Measurements from ENCODE around the gene DAAM2.

Gene DAAM2

DNA sequence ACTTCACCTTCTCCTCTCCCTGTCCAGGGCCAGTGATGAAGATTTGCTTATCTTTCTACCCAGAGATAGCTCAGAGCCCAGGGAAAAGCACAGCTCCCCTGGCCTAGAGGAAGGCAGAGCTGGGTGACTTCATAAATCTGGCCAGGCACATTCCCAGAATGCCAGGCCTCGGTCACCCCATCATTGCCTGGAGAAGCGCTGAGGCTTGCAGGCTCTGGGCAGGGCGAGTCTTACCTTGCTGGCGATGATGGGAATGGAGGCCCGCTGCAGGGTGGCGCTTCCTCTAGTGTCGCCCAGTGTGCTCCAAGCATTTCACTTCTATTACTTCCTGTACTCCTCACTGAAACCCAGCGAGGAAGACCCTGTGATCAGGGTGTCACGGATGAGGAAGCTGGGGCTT is 60.1 kb downstream of the DAAM2 start:
- DNase-seq (ENCODE audit: low spot score in 2 of 2): no peak
- Histone ChIP-seq H3K9me3 (no peaks in the 10 kb centered on the region), H3K36me3 (replicated peaks) (no peaks in the 10 kb centered on the region), H3K4me3 (no peak overlapping the region), H3K4me1 (no peaks in the 10 kb centered on the region), H3K27me3 (ENCODE audit: low read depth) (no peaks in the 10 kb centered on the region)
- in situ Hi-C loops (cut with MboI; ENCODE audit: low sequenced_read_pairs): no loop called here

DNA sequence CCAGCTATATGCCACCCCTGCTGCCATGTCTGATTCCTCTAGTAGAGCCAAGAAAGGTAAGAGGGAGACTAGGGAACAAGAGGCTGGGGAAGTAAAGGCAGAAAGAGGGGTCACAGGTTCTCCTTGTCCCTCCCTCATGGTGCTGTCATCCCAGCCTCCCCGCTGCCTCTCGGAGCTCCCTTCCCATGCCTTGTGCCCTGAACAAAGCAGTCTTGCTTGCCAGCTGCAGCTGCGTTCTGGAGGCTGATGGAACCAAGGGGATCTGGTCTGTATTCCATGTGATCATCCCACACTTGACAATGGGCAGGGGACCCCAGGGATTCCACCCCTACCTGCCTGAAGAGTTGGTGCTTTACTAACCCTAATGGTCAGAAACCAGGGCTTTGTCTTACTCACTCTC is 61.4 kb downstream of the DAAM2 start:
- DNase-seq (ENCODE audit: low spot score in 2 of 2): no peak
- no peaks in the 10 kb centered on the region for H3K9me3 ChIP-seq
- in situ Hi-C loops (cut with MboI; ENCODE audit: low sequenced_read_pairs): no loop called here

DNA sequence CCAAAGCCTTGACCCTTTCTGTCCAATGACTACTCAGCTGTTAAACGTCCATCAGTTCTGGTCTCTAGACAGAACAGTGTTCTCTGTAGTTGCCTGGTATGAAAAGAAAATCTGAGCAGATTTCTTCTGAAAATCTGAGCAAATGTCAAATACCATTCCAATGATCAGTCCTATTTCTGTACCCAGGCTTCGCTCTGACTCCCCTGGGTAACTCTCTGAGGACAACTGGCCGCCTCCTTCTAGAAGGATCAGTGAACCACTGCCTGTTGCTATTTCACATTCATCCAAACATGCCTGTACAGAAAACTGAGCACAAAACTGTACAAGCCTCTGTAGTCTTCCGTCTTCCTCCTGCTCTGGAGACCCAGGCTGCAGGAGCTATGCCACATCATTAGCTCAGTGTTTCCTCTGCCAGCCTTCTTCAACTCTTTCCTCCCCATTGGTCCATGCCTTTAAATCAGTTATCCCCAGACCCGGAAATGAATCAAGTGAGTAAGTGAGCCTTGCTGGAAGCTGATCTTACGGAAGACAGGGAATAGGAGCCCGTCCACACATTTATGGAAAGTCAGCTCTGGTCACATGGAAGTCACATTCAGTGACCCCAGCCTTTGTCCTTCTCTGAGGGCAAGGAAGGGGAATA is 63.3 kb downstream of the DAAM2 start:
- Histone ChIP-seq H3K27me3 (ENCODE audit: low read depth) (no peaks in the 10 kb centered on the region), H3K36me3 (replicated peaks) (no peaks in the 10 kb centered on the region), H3K4me1 (no peaks in the 10 kb centered on the region), H3K4me3 (no peak overlapping the region), H3K9me3 (no peaks in the 10 kb centered on the region)
- no peak for DNase-seq (ENCODE audit: low spot score in 2 of 2)
- in situ Hi-C loops (cut with MboI; ENCODE audit: low sequenced_read_pairs): no loop called here

More for the DNA sequence above, 61.4 kb downstream of the DAAM2 start:
- Histone ChIP-seq H3K36me3 (replicated peaks) (no peaks in the 10 kb centered on the region), H3K4me1 (no peaks in the 10 kb centered on the region), H3K4me3 (no peak overlapping the region), H3K27me3 (ENCODE audit: low read depth) (no peaks in the 10 kb centered on the region)

DNA sequence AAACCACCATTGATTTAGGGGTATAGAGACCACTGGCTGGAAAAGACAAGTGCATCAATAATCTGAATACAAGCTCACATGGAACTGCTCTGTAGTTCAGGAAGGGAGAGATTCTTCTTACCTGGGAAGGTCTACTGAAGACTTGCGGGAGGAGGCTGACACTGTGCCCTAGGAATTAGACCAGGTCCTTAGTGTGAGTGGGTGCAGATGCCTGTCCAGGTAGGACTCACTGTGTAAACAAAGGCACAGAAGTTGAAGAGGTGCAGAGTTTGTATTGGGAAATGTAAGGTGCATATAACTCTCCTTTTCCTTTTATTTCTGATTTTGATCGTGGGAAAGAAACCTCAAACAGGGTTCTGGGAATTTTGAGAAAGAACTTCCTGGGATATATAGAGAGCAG is 66.8 kb downstream of the DAAM2 start:
- no peak overlapping the region for H3K4me3 ChIP-seq
- in situ Hi-C loops (cut with MboI; ENCODE audit: low sequenced_read_pairs): no loop called here
- H3K9me3 ChIP-seq: no peaks in the 10 kb centered on the region
- no peaks in the 10 kb centered on the region for H3K36me3 ChIP-seq (replicated peaks)
- no peak for DNase-seq (ENCODE audit: low spot score in 2 of 2)
- no peaks in the 10 kb centered on the region for H3K27me3 ChIP-seq (ENCODE audit: low read depth)
- no peaks in the 10 kb centered on the region for H3K4me1 ChIP-seq

DNA sequence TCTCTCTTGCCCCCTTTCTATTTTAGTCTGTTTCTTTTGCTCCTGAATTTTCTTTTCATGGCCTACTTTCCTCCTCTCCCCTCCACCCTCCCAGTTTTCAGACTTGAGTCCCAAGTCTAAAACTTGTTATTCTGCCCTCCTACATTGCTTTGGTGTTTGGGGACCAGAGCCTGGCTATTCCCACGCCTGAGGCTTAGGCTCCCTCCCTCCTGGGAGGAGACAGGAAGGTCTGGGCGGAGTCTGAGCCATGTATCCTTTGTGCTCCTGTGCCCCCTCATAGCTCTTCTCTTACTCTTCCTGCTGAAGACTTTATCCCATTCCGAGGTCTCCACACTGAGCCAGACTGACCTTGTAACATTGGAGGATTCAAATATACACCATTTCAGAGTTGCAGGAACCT is 69.5 kb downstream of the DAAM2 start:
- DNase-seq (ENCODE audit: low spot score in 2 of 2): no peak
- H3K36me3 ChIP-seq (replicated peaks): no peaks in the 10 kb centered on the region
- no peaks in the 10 kb centered on the region for H3K27me3 ChIP-seq (ENCODE audit: low read depth)
- no peaks in the 10 kb centered on the region for H3K4me1 ChIP-seq
- H3K4me3 ChIP-seq: no peak overlapping the region
- in situ Hi-C loops (cut with MboI; ENCODE audit: low sequenced_read_pairs): no loop called here
- H3K9me3 ChIP-seq: no peaks in the 10 kb centered on the region

DNA sequence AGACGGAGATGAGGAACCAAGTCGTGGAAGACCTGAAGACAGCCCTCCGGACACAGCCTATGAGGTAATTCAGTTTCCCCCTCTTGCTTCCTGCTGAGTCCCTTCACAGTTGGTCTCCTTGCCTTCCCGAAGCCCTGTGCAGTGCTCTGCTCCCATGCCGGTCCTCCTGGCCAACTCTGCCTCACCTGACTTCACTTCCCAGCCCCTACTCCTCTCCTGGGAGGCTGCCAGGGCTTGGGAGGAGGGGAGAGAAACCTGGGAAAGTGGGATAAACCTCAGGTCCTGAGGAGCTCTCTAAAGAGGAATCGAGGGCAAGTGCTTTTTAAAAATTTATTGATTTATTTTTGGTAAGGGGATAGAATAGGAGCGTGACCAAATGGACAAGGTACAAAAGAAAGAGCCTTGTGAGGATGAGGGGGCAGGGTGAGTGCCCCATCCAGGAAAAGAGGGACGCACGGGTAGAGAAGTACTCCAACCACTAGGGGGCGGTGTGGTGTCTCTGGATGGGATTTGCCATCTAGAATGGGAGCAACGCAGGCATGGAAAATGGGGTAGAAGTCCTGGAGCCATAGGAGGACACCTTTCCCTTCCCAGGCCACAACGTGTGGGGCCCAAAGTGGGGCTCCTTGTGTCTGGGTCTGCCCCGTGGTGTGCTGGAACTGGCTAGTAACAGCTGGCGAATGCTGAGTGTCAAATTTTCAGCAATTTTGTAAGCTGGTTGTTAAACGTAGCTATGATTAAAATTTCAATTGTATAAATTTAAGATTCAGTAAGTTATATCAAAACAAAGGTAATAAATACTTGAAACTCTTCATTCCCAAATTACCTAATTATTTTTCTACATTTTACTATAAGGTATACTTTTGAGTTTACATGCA is 73.1 kb downstream of the DAAM2 start:
- H3K27me3 ChIP-seq (ENCODE audit: low read depth): no peaks in the 10 kb centered on the region
- H3K4me3 ChIP-seq: no peak overlapping the region
- H3K36me3 ChIP-seq (replicated peaks): no peaks in the 10 kb centered on the region
- in situ Hi-C loops (cut with MboI; ENCODE audit: low sequenced_read_pairs): no loop called here
- no peaks in the 10 kb centered on the region for H3K9me3 ChIP-seq
- DNase-seq (ENCODE audit: low spot score in 2 of 2): peak; percentile 46 to 90
- H3K4me1 ChIP-seq: no peaks in the 10 kb centered on the region

DNA sequence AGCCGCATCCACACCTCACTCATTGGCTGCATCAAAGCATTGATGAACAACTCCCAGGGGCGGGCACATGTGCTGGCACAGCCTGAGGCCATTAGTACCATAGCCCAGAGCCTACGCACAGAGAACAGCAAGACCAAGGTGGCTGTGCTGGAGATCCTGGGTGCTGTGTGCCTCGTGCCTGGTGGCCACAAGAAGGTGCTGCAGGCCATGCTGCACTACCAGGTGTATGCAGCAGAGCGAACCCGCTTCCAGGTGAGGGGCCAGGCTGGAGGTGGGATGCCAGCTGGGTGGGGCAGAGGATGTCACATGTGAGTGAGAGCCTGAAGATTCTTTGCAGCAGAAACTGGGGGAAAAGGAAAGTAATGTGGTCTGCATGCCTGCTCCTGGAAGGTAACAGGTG is 75.4 kb downstream of the DAAM2 start:
- in situ Hi-C loops (cut with MboI; ENCODE audit: low sequenced_read_pairs): no loop called here
- no peak for DNase-seq (ENCODE audit: low spot score in 2 of 2)
- H3K36me3 ChIP-seq (replicated peaks): no peaks in the 10 kb centered on the region
- no peaks in the 10 kb centered on the region for H3K4me1 ChIP-seq
- H3K4me3 ChIP-seq: no peak overlapping the region
- H3K27me3 ChIP-seq (ENCODE audit: low read depth): no peaks in the 10 kb centered on the region
- H3K9me3 ChIP-seq: no peaks in the 10 kb centered on the region

DNA sequence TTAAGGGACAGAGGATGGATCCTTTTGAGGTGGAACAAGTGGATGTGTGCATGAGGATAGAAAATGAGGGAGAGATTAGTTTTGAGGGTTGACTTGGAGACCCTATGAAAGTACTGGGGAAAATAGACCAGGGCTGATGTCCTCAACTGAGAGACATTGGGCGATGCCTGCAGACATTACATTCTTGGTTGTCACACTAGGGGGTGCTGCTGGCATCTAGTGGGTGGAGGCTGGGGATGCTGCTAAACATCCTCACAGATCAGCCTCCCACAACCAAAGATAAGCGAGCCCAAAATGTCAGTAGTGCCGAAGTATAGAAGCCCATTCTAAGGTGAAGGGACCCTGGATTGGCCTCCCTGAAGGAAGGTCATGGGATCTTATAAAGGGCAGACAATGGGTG is 78.8 kb downstream of the DAAM2 start:
- in situ Hi-C loops (cut with MboI; ENCODE audit: low sequenced_read_pairs): no loop called here
- DNase-seq (ENCODE audit: low spot score in 2 of 2): no peak
- Histone ChIP-seq H3K36me3 (replicated peaks) (no peaks in the 10 kb centered on the region), H3K9me3 (no peaks in the 10 kb centered on the region), H3K4me1 (no peaks in the 10 kb centered on the region), H3K4me3 (no peak overlapping the region), H3K27me3 (ENCODE audit: low read depth) (no peaks in the 10 kb centered on the region)

DNA sequence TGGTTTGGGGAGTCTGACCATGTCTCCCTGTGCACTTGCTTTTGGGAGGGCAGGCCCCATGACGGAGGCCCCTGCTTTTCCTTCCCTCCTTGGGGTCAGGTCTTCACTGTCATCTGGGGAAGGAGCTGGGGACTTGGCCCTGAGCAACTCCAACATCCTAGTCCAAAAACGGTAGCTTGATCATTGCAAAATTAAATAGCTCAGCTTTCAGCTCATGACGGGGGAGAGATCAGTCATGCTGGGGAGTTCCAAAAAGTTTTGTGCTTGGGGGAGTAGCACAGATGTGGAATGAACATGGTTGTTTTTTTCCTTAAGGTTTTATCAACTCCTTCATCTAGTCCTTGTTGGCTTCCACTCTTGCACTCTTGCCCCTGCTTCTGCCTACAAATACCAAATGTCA is 81.3 kb downstream of the DAAM2 start:
- in situ Hi-C loops (cut with MboI; ENCODE audit: low sequenced_read_pairs): no loop called here
- Histone ChIP-seq H3K36me3 (replicated peaks) (no peaks in the 10 kb centered on the region), H3K4me1 (no peaks in the 10 kb centered on the region), H3K4me3 (no peak overlapping the region), H3K27me3 (ENCODE audit: low read depth) (no peaks in the 10 kb centered on the region), H3K9me3 (no peaks in the 10 kb centered on the region)
- DNase-seq (ENCODE audit: low spot score in 2 of 2): no peak

DNA sequence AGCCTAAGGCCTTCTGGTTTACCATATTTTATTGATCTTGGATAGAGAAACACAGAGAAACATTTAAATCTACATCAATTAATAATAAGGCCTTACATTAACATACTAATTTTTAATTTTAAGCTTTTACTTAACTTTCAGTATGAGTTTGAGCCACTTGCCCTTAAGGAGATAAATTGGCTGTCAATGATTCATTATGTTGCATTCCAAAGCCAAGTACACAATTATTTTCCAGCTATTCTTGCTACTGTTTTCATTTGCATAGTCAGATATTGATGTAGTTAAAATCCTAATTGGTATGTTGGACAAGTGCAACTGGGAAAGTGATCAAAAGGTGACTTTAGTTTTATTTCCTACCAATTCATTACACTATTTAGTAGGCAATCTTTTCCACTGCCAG is 83.9 kb downstream of the DAAM2 start:
- Histone ChIP-seq H3K4me1 (no peaks in the 10 kb centered on the region), H3K36me3 (replicated peaks) (no peaks in the 10 kb centered on the region), H3K4me3 (no peak overlapping the region), H3K9me3 (no peaks in the 10 kb centered on the region), H3K27me3 (ENCODE audit: low read depth) (no peaks in the 10 kb centered on the region)
- DNase-seq (ENCODE audit: low spot score in 2 of 2): no peak
- in situ Hi-C loops (cut with MboI; ENCODE audit: low sequenced_read_pairs): loop anchor here (25.0 kb wide), 1 partner anchor 436 kb away; no protein-coding TSS in a partner anchor

DNA sequence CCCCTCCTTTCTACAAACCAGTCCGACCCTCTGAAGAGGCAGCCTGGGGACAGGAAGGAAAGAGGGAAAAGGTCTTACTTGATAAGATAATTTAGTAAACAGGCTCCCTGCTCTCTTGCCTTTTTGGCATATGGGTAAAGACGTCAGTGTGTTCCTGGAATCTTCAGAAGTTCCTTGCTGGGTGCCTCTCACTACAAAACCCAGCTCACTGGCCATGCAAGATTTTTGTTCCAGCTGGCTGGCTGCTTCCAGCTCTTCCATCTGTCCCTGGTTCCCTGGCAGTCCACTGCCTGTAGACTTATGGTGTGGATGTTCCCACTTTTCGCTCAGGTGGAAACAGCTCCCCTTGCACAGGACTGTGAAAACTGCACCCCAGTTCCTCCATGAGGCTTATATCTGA is 84.7 kb downstream of the DAAM2 start:
- H3K4me3 ChIP-seq: no peak overlapping the region
- H3K9me3 ChIP-seq: no peaks in the 10 kb centered on the region
- H3K27me3 ChIP-seq (ENCODE audit: low read depth): no peaks in the 10 kb centered on the region
- DNase-seq (ENCODE audit: low spot score in 2 of 2): no peak
- in situ Hi-C loops (cut with MboI; ENCODE audit: low sequenced_read_pairs): loop anchor here (25.0 kb wide), 1 partner anchor 435 kb away; no protein-coding TSS in a partner anchor
- H3K4me1 ChIP-seq: no peaks in the 10 kb centered on the region
- H3K36me3 ChIP-seq (replicated peaks): no peaks in the 10 kb centered on the region

DNA sequence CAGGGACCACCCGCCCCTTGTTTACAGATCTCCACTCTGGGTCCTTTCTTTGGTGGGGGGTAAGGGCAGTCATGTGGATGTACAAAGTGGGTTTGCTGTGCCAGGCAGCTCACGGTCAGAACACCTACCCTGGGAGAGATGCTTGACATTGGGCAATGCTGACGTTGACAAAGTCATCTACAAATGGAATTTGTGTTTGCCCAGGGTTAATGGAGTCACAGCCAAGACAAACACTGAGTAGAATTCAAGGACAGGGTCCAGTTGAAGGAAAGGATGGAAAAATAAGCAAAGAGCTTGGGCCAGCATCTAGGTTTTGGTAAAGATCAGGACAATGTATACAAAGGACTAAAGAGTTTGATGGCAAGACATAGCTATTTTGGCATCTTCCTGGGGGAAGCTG is 87.4 kb downstream of the DAAM2 start:
- Histone ChIP-seq H3K4me1 (no peaks in the 10 kb centered on the region), H3K36me3 (replicated peaks) (no peaks in the 10 kb centered on the region), H3K9me3 (no peaks in the 10 kb centered on the region), H3K4me3 (no peak overlapping the region), H3K27me3 (ENCODE audit: low read depth) (no peaks in the 10 kb centered on the region)
- in situ Hi-C loops (cut with MboI; ENCODE audit: low sequenced_read_pairs): loop anchor here (25.0 kb wide), 1 partner anchor 433 kb away; no protein-coding TSS in a partner anchor
- no peak for DNase-seq (ENCODE audit: low spot score in 2 of 2)

DNA sequence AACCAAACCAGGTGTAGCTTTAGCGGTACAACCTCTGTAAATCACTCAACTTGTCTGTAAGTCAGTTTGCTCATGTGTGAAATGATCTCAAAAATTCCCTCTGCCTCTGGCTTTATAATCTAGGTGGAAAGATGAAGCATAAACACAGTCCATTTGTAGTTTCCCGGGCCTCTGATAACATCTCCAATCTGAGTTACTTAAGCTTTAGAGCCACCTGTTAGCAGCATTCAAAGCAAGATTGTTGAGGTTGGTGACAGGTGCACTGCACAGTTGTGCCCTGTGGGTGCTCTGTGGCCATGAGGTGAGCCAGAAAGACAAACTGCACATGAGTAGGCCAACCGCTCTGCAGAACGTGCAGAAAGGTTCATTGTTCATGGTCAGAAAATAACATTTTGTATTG is 88.4 kb downstream of the DAAM2 start:
- no peaks in the 10 kb centered on the region for H3K36me3 ChIP-seq (replicated peaks)
- no peak for DNase-seq (ENCODE audit: low spot score in 2 of 2)
- in situ Hi-C loops (cut with MboI; ENCODE audit: low sequenced_read_pairs): loop anchor here (25.0 kb wide), 1 partner anchor 432 kb away; no protein-coding TSS in a partner anchor
- no peak overlapping the region for H3K4me3 ChIP-seq
- no peaks in the 10 kb centered on the region for H3K4me1 ChIP-seq
- H3K9me3 ChIP-seq: no peaks in the 10 kb centered on the region
- H3K27me3 ChIP-seq (ENCODE audit: low read depth): no peaks in the 10 kb centered on the region

DNA sequence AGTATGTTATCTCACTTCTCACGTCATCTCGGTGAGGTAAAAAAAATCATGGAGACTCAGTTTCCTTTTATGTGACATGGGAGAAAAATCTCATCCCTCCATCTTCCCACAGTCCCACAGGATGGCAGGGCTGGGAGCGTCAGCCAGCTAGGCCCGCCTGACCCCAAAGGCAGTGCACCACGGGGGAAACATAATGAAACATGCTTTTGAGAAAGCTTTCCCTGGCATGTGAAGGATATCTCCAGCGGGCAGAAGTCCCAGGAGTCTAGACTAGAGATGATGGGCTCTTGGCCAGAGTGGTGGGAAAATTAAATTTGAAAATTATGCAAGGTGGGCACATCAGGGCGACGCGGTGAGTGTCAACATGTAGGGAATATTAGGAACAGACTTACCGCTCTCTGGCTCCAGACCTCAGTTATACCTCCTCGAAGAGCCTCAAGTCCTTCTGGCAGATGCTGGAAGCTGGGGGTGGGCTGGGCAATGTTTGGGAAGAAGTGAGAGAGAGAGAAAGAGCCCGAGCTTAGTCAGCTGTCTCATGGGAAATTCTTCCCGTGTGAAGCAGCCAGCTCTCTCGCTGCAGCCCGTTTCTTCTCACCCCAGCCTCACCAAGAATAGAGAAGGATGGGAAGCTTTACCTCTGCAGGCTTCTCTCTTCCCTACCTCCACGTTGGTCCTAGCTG is 89.8 kb downstream of the DAAM2 start:
- no peaks in the 10 kb centered on the region for H3K4me1 ChIP-seq
- no peaks in the 10 kb centered on the region for H3K36me3 ChIP-seq (replicated peaks)
- no peak for DNase-seq (ENCODE audit: low spot score in 2 of 2)
- in situ Hi-C loops (cut with MboI; ENCODE audit: low sequenced_read_pairs): loop anchor here (25.0 kb wide), 1 partner anchor 430 kb away; no protein-coding TSS in a partner anchor
- no peak overlapping the region for H3K4me3 ChIP-seq
- H3K9me3 ChIP-seq: no peaks in the 10 kb centered on the region
- no peaks in the 10 kb centered on the region for H3K27me3 ChIP-seq (ENCODE audit: low read depth)
